Endodermal cell (in vitro differentiated cells): ENCODE results near the gene PCYOX1L. TPM values are rescaled to one million over a fixed set of nuclear protein-coding genes. Genes with fewer than 3 reads are reported as not detected.

Source experiments
- DNase-seq: peaks from one replicate; pipeline ENCODE4 v3.0.0-alpha.2; 2017
- H3K27ac ChIP-seq: 2 replicates; pipeline ENCODE4 v1.5.1; 2013; ENCODE audit warnings: mild to moderate bottlenecking, low read depth, low read length, moderate library complexity
- H3K27me3 ChIP-seq: 2 replicates; pipeline ENCODE4 v1.6.1; 2013; ENCODE audit warnings: mild to moderate bottlenecking, low read length, moderate library complexity; ENCODE audit not compliant: insufficient read depth, control insufficient read depth, poor library complexity, severe bottlenecking
- H3K36me3 ChIP-seq: 2 replicates; pipeline ENCODE4 v1.7.0; 2013; ENCODE audit warnings: mild to moderate bottlenecking, low read length, moderate library complexity; ENCODE audit not compliant: control insufficient read depth, insufficient read depth
- H3K4me1 ChIP-seq: one replicate; pipeline ENCODE4 v1.7.0; 2013; ENCODE audit warnings: low read length; ENCODE audit not compliant: control insufficient read depth, insufficient read depth
- H3K4me3 ChIP-seq: 2 replicates; pipeline ENCODE4 v1.5.1; 2013; ENCODE audit warnings: mild to moderate bottlenecking, low read length, moderate library complexity
- H3K9ac ChIP-seq: 2 replicates; pipeline ENCODE4 v1.6.1; 2013; ENCODE audit warnings: mild to moderate bottlenecking, low read length, moderate library complexity; ENCODE audit not compliant: poor library complexity, severe bottlenecking; ENCODE audit errors: extremely low read depth
- H3K9me3 ChIP-seq: 2 replicates; pipeline ENCODE4 v1.6.1; 2013; ENCODE audit warnings: mild to moderate bottlenecking, low read length, moderate library complexity; ENCODE audit not compliant: control insufficient read depth
- H3K27ac Mint-ChIP-seq: 2 replicates; pipeline ENCODE4 v1.8.0; 2020; ENCODE audit warnings: mixed read lengths
- H3K27me3 Mint-ChIP-seq: 2 replicates; pipeline ENCODE4 v1.8.0; 2021; ENCODE audit warnings: mild to moderate bottlenecking, mixed read lengths; ENCODE audit not compliant: insufficient read depth
- H3K36me3 Mint-ChIP-seq: 2 replicates; pipeline ENCODE4 v1.8.0; 2020; ENCODE audit warnings: low read depth, mixed read lengths
- H3K4me1 Mint-ChIP-seq: 2 replicates; pipeline ENCODE4 v1.8.0; 2020; ENCODE audit warnings: mixed read lengths
- H3K4me3 Mint-ChIP-seq: 2 replicates; pipeline ENCODE4 v1.8.0; 2020; ENCODE audit warnings: mild to moderate bottlenecking, moderate library complexity, mixed read lengths
- H3K9me3 Mint-ChIP-seq: 2 replicates; pipeline ENCODE4 v1.8.0; 2020; ENCODE audit warnings: mild to moderate bottlenecking, mixed read lengths
- CTCF ChIP-seq: fragments of 200-600 bp; sonication (generic); conservative IDR thresholded peaks from 2 replicates; pipeline ENCODE4 v1.5.0; 2021; ENCODE audit warnings: antibody characterized with exemption, mild to moderate bottlenecking
- WGBS, 2 experiments: methylation state at CpG; one replicate each; pipeline versions ENCODE4 v1.1.5 to v1.1.7; 2013; ENCODE audit warnings: missing lambda C conversion rate in 2 of 2, mixed read lengths in 1 of 2; ENCODE audit not compliant: insufficient coverage in 1 of 2, insufficient read length in 1 of 2; 5-methylcytosine and 5-hydroxymethylcytosine counted together
- total RNA-seq, 2 donors: library from RNA; stranded (reverse); fragmentation: NEBNext Ultra II Directional in 1 of 2; extraction: Animal tissue kit (Norgen Biotek cat#: 25700) in 1 of 2; gene quantifications; 2 replicates in 1 of 2; 3 replicates in 1 of 2; pipeline ENCODE4 v1.2.1, GENCODE V29; 2021

Gene PCYOX1L
- total RNA-seq, 2 donors from 2014 or later: 11.1 to 11.7 TPM

- peaks cover 18% of the 10 kb centered on the region for H3K27me3 Mint-ChIP-seq
- WGBS, 2 experiments: 0 to 1% methylated on average over 37 to 54 of the region's 54 CpGs
- peak within 1 kb of the TSS; percentile 71 for H3K9ac ChIP-seq
- H3K4me3 ChIP-seq: peak within 1 kb of the TSS; percentile 97
- peaks cover 29% of the 10 kb centered on the region for H3K36me3 Mint-ChIP-seq
- H3K9me3 ChIP-seq: no peaks in the 10 kb centered on the region
- peaks cover 13% of the 10 kb centered on the region for H3K27me3 ChIP-seq
- peak within 1 kb of the TSS; percentile 76 for H3K4me3 Mint-ChIP-seq
- DNase-seq: peak; percentile 98
- H3K4me1 Mint-ChIP-seq: peaks cover 8% of the 10 kb centered on the region
- TF ChIP-seq CTCF: no peak
- H3K27ac Mint-ChIP-seq: peak within 1 kb of the TSS; percentile 93
- H3K9me3 Mint-ChIP-seq: no peaks in the 10 kb centered on the region
- no peaks in the 10 kb centered on the region for H3K4me1 ChIP-seq
- peak within 1 kb of the TSS; percentile 31 for H3K27ac ChIP-seq
- H3K36me3 ChIP-seq: peaks cover 32% of the 10 kb centered on the region
These were observed 12.5 kb upstream of the PCYOX1L start, which contains the start of gene GRPEL2 for GRCh38 chr5:149345147-149345891. Gene GRPEL2 (plus strand): TSS chr5:149345499. CDS start chr5:149345540, 41 bp downstream.

- Mint-ChIP-seq H3K9me3 (no peaks in the 10 kb centered on the region), H3K36me3 (peaks cover 35% of the 10 kb centered on the region), H3K27me3 (peaks cover 18% of the 10 kb centered on the region), H3K4me3 (peak overlapping the region; percentile 76), H3K4me1 (peaks cover 8% of the 10 kb centered on the region), H3K27ac (peak overlapping the region; percentile 93)
- H3K9me3 ChIP-seq: no peaks in the 10 kb centered on the region
- DNase-seq: no peak
- H3K36me3 ChIP-seq: peaks cover 38% of the 10 kb centered on the region
- peak overlapping the region; percentile 31 for H3K27ac ChIP-seq
- peaks cover 13% of the 10 kb centered on the region for H3K27me3 ChIP-seq
- no peak for TF ChIP-seq CTCF
- peak overlapping the region; percentile 97 for H3K4me3 ChIP-seq
- H3K4me1 ChIP-seq: no peaks in the 10 kb centered on the region
- WGBS, 2 experiments: 0 to 5% methylated on average over 3 to 11 of the region's 11 CpGs
- peak overlapping the region; percentile 71 for H3K9ac ChIP-seq
These were observed 12.0 kb upstream of the PCYOX1L start for GRCh38 chr5:149345892-149346222.

- DNase-seq: no peak
- H3K4me3 Mint-ChIP-seq: no peak overlapping the region
- Histone ChIP-seq H3K36me3 (peaks cover 64% of the 10 kb centered on the region), H3K9me3 (no peaks in the 10 kb centered on the region), H3K4me1 (no peaks in the 10 kb centered on the region), H3K27ac (no peak overlapping the region), H3K4me3 (no peak overlapping the region), H3K27me3 (peaks cover 5% of the 10 kb centered on the region), H3K9ac (no peak overlapping the region)
- peaks cover 6% of the 10 kb centered on the region for H3K27me3 Mint-ChIP-seq
- no peak for TF ChIP-seq CTCF
- H3K36me3 Mint-ChIP-seq: peaks cover 56% of the 10 kb centered on the region
- H3K9me3 Mint-ChIP-seq: no peaks in the 10 kb centered on the region
- peaks cover 8% of the 10 kb centered on the region for H3K4me1 Mint-ChIP-seq
- no peak overlapping the region for H3K27ac Mint-ChIP-seq
- WGBS, 2 experiments: 94 to 100% methylated on average over 1 of the region's 1 CpG
These were observed 9.3 kb upstream of the PCYOX1L start for GRCh38 chr5:149348518-149348917.
